Stimulated activated naive CD8-positive, alpha-beta T cell treated with anti-CD3 and anti-CD28 coated beads, Interleukin-15, Interleukin-2, amounts not matched to agents 100 ng/mL and 50 ng/mL, for 24 hours (primary cell): ENCODE data around the gene ACP6.
"Not testable (repeated sequence)": the region's sequence is repeated elsewhere in the genome, so short reads cannot be mapped to it uniquely, and the experiment has no call there.

Source experiments
- H3K27ac Mint-ChIP-seq: one replicate; pipeline ENCODE4 v1.8.0; 2021; ENCODE audit warnings: mild to moderate bottlenecking, mixed read lengths
- H3K27me3 Mint-ChIP-seq: one replicate; pipeline ENCODE4 v1.8.0; 2021; ENCODE audit warnings: mixed read lengths
- H3K36me3 Mint-ChIP-seq: one replicate; pipeline ENCODE4 v1.8.0; 2021; ENCODE audit warnings: low read depth, mixed read lengths
- H3K4me1 Mint-ChIP-seq: one replicate; pipeline ENCODE4 v1.8.0; 2021; ENCODE audit warnings: low read depth, mixed read lengths
- H3K4me3 Mint-ChIP-seq: one replicate; pipeline ENCODE4 v1.8.0; 2021; ENCODE audit warnings: mild to moderate bottlenecking, mixed read lengths
- H3K9me3 Mint-ChIP-seq: one replicate; pipeline ENCODE4 v1.8.0; 2021; ENCODE audit warnings: mixed read lengths

ACP6 gene

DNA sequence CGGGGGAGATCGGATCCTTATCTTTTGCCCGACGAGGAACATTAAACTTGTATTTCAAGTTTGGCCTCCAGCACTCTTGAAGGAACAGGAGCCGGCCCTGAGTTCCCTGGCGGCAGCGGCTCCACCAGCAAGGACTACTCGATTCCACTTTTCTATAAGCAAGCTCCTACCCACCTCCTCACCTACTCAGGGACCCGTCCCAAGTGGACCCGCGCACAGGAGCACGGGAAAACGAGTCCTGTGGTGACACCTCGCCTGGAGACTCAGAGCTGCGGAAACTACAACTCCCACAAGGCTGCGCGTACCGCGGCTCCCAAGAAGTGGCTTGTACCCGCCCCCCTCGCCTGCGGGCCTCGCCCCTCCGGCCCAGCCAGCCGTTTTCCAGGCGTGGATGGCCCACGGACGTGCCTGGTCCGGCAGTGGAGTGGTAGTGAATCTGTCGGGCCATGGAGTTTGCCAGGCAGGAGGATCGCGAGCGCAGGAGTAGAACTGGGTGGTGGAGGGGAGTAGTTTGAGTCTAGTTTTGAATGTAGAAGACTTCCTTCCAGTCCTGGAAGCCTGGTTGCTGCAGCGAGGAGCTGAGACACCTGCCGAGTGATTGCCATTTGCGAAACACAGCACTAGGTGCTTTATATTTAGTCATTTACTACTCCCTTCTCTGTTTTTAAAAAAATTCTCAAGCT is at the start of gene ACP6:
Gene ACP6, minus strand, starts transcription at position 206 of the 683 bp plus-strand sequence. CDS start 476 bp downstream, outside the sequence.
- Mint-ChIP-seq H3K36me3 (no peaks in the 10 kb centered on the region), H3K27ac (peak within 1 kb of the TSS; percentile 76), H3K4me3 (peak within 1 kb of the TSS; percentile 90), H3K9me3 (no peaks in the 10 kb centered on the region), H3K4me1 (peaks cover 20% of the 10 kb centered on the region), H3K27me3 (peaks cover 13% of the 10 kb centered on the region)

DNA sequence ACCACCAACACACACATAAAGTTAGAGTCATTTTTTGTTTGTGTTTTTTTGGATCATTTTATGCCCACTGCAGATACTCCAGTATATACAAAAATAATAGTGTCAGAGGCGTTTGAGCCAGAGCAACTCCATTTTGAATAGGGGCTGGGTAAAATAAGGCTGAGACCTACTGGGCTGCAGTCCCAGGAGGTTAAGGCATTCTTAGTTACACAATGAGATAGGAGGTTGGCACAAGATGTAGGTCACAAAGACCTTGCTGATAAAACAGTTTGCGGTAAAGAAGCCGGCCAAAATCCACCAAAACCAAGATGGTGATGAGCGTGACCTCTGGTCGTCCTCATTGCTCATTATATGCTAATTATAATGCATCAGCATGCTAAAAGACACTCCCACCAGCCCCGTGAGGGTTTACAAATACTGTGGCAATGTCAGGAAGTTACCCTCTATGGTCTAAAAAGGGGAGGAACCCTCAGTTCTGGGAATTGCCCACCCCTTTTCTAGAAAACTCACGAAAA is 49.4 kb upstream of the ACP6 start:
- Mint-ChIP-seq H3K27me3 (peaks cover 25% of the 10 kb centered on the region), H3K36me3 (no peaks in the 10 kb centered on the region), H3K4me1 (no peaks in the 10 kb centered on the region), H3K27ac (no peak overlapping the region), H3K4me3 (no peak overlapping the region), H3K9me3 (no peaks in the 10 kb centered on the region)

DNA sequence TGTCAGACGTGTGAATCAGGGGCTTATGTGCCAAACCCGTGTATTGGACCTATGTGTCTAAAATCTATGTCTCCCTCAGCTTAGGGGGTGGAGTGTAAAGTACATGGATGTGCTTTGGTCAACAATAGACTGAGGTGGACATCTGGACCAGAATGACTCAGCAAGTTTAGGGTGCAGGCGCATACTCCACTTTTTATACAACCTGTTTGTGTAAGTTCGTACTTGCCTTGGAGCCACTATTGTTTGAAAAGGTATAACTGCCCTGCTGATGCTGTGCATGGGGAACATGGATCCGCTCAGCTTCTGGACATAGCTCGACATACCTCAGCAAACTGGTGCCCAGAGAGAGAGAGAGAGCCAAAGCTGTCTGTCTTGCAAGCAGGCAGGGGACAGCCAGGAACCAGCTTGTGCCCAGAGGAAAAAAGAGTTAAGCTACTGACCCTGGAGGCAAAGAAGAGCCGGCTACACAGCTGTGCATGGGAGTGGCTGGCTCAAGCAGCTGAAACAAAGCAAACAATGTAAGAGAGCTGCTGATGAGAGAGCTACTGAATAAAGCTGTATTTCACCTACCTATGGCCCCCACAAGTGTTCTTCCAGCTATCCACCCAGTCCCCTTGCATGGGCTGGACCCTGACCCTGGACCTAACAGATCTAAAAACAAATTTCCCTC is 48.8 kb upstream of the ACP6 start:
- no peaks in the 10 kb centered on the region for H3K9me3 Mint-ChIP-seq
- no peaks in the 10 kb centered on the region for H3K4me1 Mint-ChIP-seq
- H3K36me3 Mint-ChIP-seq, result no peaks in the 10 kb centered on the region
- peaks cover 31% of the 10 kb centered on the region for H3K27me3 Mint-ChIP-seq
- H3K4me3 Mint-ChIP-seq, result no peak overlapping the region
- no peak overlapping the region for H3K27ac Mint-ChIP-seq

DNA sequence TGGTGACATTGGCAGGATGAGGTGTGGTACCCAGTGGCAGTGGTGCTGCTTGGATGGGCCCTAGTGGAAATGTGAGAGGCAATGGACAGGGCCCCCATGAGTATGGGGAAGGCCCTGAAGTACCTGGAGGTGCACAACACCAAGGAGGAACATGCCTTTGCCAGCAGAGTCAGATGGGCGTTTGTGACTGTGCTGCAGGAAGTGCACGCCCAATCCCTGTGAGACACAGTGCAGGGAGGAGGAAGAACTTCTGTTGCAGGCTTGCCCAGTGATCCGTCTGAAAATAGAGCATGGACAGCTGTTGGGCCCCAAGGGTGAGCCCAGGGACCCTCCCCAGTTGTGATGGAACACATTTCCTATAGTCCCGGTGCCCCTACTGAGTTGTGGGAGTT is 47.4 kb upstream of the ACP6 start:
- H3K36me3 Mint-ChIP-seq, result no peaks in the 10 kb centered on the region
- H3K27me3 Mint-ChIP-seq, result peaks cover 28% of the 10 kb centered on the region
- H3K9me3 Mint-ChIP-seq, result no peaks in the 10 kb centered on the region
- H3K4me3 Mint-ChIP-seq, result no peak overlapping the region
- H3K27ac Mint-ChIP-seq, result no peak overlapping the region
- H3K4me1 Mint-ChIP-seq, result no peaks in the 10 kb centered on the region

DNA sequence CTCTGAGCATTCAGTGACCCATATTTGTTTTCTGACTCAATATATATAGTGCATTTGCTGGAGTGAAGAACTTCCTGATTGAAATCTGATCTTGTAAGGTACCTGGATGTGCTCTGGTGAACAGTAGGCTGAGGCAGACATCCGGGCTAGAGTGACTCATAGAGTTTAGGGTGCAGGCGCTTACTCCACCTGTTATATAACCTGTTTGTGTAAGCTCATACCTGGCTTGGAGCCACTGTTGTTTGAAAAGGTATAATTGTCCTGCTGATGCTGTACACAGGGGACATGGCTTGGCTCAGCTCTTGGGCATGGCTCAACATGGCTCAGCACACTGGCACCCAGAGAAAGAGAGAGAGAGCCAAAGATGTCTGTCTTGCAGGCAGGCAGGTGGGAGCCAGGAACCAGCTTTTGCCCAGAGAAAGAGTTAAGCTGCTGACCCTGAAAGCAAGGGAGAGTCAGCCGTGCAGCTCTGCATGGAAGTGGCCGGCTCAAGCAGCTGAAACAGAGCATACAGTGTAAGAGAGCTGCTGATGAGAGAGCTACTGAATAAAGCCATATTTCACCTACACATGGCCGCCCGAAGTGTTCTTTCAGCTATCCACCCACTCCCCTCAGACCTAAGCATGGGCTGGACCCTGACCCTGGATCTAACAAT is 46.9 kb upstream of the ACP6 start:
- Mint-ChIP-seq H3K4me3 (no peak overlapping the region), H3K4me1 (no peaks in the 10 kb centered on the region), H3K9me3 (no peaks in the 10 kb centered on the region), H3K36me3 (no peaks in the 10 kb centered on the region), H3K27ac (no peak overlapping the region), H3K27me3 (peaks cover 28% of the 10 kb centered on the region)

DNA sequence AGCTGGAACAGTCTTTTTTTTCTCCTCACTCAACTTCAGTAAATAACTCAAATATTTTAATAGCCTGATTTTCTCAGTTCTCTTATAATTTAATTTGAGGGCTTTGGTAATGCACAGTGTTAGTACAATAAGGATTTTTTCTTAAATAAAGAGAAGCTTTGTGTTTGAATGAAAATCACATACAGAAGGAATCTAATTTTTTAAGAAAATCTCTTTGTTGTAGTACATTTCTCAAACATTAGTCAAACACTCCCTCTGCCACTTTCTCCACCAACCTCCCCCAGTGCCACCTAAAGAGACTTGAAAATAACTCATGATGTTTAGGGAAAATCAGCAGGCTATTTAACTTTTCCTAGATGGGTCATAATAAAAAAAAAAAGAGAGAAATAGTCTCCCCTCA is 42.3 kb upstream of the ACP6 start:
- Mint-ChIP-seq H3K4me1 (no peaks in the 10 kb centered on the region), H3K36me3 (no peaks in the 10 kb centered on the region), H3K9me3 (no peaks in the 10 kb centered on the region), H3K27ac (no peak overlapping the region), H3K27me3 (peaks cover 39% of the 10 kb centered on the region), H3K4me3 (no peak overlapping the region)

DNA sequence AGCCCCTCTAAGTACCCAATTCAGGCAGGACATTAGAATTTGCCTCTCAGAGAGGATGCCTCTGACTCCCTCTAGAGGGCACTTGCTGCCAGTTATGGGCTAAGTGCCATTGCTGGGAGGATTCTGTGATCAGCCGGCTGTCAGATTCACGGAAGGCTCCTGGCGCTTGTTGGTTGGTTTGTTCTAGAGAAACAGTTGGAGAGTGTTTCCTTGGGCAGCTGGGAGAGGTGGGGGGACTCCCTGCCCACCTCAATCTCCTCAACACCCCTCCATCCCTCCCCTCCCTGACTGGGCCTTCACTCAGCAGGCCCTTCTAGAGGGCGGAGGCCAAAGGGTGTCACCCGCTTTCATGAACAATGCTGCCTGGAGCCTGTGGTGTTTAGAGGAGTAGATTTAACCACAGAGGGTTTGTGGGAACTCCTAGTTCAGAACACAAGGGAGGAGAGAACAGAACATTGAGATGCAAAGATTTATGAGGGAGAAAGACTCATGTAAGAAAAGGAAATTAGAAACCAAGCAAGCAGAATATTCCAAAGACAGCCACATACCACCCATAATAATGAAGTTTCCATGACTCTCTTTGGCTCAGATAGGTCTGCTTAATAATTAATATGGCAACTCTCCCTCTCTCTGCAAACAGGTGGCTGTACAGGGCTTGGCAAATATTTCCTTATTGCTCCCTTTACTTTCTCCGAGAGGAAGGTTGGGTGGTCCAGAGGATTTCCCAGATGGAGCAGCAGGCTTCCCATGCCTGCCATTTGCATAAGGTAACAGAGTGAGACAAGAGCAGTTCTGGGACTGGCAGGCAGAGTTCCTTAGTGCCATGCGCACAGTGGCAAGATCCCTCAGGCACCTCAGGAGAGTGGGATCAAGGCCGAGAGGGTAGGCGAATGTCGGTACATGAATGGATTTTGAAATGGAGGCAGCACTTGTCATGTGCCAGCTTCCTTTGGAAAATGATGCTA is 30.0 kb upstream of the ACP6 start:
- Mint-ChIP-seq H3K9me3 (no peaks in the 10 kb centered on the region), H3K4me1 (peaks cover 8% of the 10 kb centered on the region), H3K4me3 (no peak overlapping the region), H3K27ac (no peak overlapping the region), H3K27me3 (peaks cover 19% of the 10 kb centered on the region), H3K36me3 (no peaks in the 10 kb centered on the region)

DNA sequence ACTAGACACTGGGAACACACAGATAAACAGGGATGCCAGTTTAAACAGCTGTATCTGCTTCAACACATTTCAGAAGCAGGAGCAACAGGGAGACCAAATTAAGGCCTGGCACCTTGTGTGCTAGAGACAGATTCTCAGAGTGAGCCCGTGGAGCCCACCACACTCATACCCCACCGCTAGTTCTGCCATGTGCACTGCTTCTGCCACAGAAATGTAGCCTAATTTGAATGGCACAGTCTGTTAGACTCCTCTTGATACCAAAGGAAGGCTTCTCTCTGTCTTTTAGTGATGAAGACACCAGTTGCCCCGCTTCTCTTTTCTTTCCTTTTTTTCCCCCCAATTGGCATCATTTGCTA is 29.3 kb upstream of the ACP6 start:
- no peaks in the 10 kb centered on the region for H3K36me3 Mint-ChIP-seq
- H3K27ac Mint-ChIP-seq, result no peak overlapping the region
- H3K9me3 Mint-ChIP-seq, result no peaks in the 10 kb centered on the region
- H3K4me1 Mint-ChIP-seq, result peaks cover 8% of the 10 kb centered on the region
- peaks cover 20% of the 10 kb centered on the region for H3K27me3 Mint-ChIP-seq
- H3K4me3 Mint-ChIP-seq, result no peak overlapping the region

DNA sequence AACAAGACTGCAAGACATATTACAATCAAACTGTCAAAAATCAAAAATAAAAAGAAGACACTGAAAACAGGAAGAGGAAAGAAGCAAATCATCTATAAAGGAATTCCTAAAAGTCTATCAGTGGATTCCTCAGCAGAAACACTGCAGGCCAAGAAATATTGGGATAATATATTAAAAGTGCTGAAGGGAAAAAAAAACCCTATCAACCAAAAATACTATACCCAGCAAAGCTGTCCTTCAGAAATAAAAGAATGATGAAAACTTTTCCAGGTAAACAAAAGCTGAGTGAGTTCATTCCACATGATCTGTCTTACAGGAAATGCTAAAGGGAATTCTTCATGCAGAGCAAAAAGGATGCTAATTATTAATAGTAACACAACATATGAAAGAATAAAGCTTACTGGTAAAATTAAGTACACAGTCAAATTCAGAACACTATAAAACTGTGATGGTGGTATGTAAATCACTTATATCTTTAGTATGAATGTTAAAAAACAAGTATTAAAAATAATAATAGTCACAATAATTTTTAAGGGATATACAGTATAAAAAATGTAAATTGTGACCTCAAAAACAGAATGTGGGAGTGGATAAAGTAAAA is 12.9 kb upstream of the ACP6 start:
- Mint-ChIP-seq H3K36me3 (peaks cover 11% of the 10 kb centered on the region), H3K27ac (no peak overlapping the region), H3K27me3 (peaks cover 23% of the 10 kb centered on the region), H3K4me1 (no peaks in the 10 kb centered on the region), H3K4me3 (no peak overlapping the region), H3K9me3 (peaks cover 25% of the 10 kb centered on the region)

DNA sequence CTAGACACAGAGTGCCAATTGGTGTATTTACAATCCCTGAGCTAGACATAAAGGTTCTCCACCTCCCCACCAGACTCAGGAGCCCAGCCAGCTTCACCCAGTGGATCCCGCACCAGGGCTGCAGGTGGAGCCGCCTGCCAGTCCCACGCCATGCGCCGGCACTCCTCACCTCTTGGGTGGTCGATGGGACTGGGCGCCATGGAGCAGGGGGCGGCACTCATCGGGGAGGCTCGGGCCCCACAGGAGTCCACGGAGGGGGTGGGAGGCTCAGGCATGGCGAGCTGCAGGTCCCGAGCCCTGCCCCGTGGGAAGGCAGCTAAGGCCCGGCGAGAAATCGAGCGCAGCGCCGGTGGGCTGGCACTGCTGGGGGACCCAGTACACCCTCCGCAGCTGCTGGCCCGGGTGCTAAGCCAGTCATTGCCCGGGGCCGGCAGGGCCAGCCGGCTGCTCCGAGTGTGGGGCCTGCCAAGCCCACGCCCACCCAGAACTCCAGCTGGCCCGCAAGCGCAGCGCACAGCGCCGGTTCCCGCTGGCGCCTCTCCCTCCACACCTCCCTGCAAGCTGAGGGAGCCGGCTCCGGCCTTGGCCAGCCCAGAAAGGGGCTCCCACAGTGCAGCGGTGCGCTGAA is 10.4 kb upstream of the ACP6 start:
- Mint-ChIP-seq H3K36me3 (peaks cover 11% of the 10 kb centered on the region), H3K27me3 (peaks cover 13% of the 10 kb centered on the region), H3K9me3 (peaks cover 35% of the 10 kb centered on the region)
- H3K4me3 Mint-ChIP-seq, H3K27ac Mint-ChIP-seq, H3K4me1 Mint-ChIP-seq: not testable (repeated sequence)

DNA sequence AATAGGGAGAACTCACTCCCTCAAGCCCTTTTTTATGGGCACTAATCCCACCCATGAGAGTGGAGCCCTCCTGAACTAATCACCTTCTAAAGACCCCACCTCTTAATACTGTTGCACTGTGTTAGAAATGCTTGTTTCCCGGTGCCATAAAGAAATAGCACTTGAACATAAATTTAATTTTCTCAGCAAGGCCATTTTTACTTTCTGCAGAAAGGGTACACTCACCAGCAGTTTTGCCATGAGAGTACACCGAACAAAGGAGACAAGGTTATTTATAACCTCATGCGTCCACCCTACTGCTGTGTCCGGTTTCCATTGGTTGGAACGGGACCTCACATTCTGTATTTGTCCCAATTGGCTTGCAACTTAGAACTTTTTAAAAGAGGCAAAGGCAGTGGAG is 7.4 kb upstream of the ACP6 start:
- not testable (repeated sequence) for H3K4me1 Mint-ChIP-seq, H3K4me3 Mint-ChIP-seq, H3K27ac Mint-ChIP-seq, H3K36me3 Mint-ChIP-seq
- Mint-ChIP-seq H3K27me3 (peaks cover 12% of the 10 kb centered on the region), H3K9me3 (peaks cover 17% of the 10 kb centered on the region)

DNA sequence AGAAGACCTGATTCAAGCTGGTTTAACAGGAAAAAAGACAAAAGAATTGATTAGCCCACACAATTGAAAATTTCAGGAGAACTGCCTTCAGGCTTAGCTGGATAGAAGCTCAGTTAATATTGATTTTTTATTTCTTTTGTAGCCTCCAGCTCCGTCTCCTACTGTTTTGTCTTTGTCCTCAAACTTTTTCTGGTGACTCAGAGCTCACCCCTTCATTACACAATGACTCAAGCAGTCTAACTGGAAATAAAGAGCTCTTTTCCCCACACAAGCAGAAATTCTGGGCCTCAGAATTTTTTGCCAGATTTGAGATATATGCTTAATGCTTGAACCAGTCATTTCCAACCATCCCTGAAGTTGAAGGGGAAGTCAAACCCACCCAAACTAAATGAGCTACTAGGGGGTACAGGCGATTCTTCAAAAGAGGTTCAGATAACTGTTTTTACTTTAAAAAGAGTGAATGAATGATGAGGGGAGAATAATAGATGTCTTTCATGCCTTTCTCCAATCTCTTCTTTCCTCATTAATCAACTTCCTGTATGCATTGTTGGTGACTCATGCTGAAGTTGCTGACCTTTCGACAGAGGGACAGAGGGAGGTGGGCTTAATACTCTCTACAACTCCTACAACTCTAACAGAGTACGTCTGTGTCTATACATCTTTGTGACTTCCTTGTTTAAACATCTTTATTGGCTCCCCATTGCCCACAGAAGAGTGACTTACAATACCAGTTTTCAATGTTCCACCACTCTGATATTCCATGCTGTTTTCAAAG is 6.2 kb upstream of the ACP6 start:
- no peak overlapping the region for H3K4me3 Mint-ChIP-seq
- no peaks in the 10 kb centered on the region for H3K4me1 Mint-ChIP-seq
- H3K27ac Mint-ChIP-seq, result no peak overlapping the region
- H3K9me3 Mint-ChIP-seq, result peaks cover 10% of the 10 kb centered on the region
- no peaks in the 10 kb centered on the region for H3K36me3 Mint-ChIP-seq
- H3K27me3 Mint-ChIP-seq, result peaks cover 13% of the 10 kb centered on the region

DNA sequence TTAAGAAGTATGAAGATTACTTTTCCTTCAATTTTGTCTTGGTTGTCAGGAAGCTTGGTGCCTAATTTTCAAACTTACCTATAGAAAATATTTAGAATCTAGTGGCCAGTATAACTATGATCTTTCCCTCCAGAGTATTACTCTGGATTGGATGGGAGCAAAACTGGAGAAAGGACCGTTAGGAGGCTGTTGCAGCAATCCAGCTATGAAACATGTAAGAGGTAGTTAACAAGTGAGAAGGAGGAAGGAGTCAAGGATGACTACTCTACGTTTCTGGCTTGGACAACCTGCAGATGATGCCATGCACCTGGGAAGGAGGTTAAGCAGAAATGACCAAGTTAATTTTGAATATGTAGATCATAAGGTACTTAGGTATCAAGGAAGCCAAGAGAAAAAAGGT is 3.5 kb upstream of the ACP6 start:
- Mint-ChIP-seq H3K4me1 (peaks cover 15% of the 10 kb centered on the region), H3K9me3 (peaks cover 10% of the 10 kb centered on the region), H3K27ac (no peak overlapping the region), H3K27me3 (peaks cover 13% of the 10 kb centered on the region), H3K4me3 (no peak overlapping the region), H3K36me3 (no peaks in the 10 kb centered on the region)
